Esophagus squamous epithelium (tissue), 4 donors: Measurements from ENCODE around the gene KRT76.

Experiments
- POLR2A ChIP-seq, 4 donors: fragments of 450-650 bp; IDR thresholded peaks; one replicate each; pipeline ENCODE4 v1.6.1; 2017; ENCODE audit warnings: antibody characterized with exemption in 4 of 4, mild to moderate bottlenecking in 4 of 4, moderate library complexity in 3 of 4
- TF ChIP-seq, protein P1 (sequence below), 6 experiments: fragments of 450-650 bp in 4 of 6; fragments of 200-600 bp in 2 of 6; sonication (generic) in 2 of 6; IDR thresholded peaks; one replicate each; pipeline ENCODE4 v1.5.1; 2016 to 2019; ENCODE audit warnings: antibody characterized with exemption in 6 of 6, mild to moderate bottlenecking in 4 of 6, moderate library complexity in 4 of 6

- TF ChIP-seq, protein P1, sequence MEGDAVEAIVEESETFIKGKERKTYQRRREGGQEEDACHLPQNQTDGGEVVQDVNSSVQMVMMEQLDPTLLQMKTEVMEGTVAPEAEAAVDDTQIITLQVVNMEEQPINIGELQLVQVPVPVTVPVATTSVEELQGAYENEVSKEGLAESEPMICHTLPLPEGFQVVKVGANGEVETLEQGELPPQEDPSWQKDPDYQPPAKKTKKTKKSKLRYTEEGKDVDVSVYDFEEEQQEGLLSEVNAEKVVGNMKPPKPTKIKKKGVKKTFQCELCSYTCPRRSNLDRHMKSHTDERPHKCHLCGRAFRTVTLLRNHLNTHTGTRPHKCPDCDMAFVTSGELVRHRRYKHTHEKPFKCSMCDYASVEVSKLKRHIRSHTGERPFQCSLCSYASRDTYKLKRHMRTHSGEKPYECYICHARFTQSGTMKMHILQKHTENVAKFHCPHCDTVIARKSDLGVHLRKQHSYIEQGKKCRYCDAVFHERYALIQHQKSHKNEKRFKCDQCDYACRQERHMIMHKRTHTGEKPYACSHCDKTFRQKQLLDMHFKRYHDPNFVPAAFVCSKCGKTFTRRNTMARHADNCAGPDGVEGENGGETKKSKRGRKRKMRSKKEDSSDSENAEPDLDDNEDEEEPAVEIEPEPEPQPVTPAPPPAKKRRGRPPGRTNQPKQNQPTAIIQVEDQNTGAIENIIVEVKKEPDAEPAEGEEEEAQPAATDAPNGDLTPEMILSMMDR (IDR thresholded peaks at IDR 0.05): no peak
- TF ChIP-seq POLR2A (IDR thresholded peaks at IDR 0.05): no peak
Measured at GRCh38 chr12:52806169-52806811, 29.1 kb upstream of the KRT76 start.
